NCI-H1436 (cell line): ENCODE measurements around the gene DZIP1L.

Experiments used
- DNase-seq: peaks from one replicate; lab custom pipeline; 2025; lab: John Stamatoyannopoulos, UW

DZIP1L gene

GRCh38 chr3:138032567-138032966 lies 82.8 kb downstream of the DZIP1L start:
- DNase-seq = no peak

- DNase-seq = no peak
Observed at GRCh38 chr3:138031536-138031935, 83.9 kb downstream of the DZIP1L start.

GRCh38 chr3:138030734-138031280 lies 84.6 kb downstream of the DZIP1L start:
- no peak for DNase-seq

- no peak for DNase-seq
Observed at GRCh38 chr3:138027821-138028220, 87.6 kb downstream of the DZIP1L start.

- no peak for DNase-seq
Observed at GRCh38 chr3:138025553-138025952, 89.9 kb downstream of the DZIP1L start.

GRCh38 chr3:138023754-138024153 lies 91.7 kb downstream of the DZIP1L start:
- DNase-seq = no peak

GRCh38 chr3:138019281-138020069 lies 95.9 kb downstream of the DZIP1L start:
- DNase-seq = no peak

- no peak for DNase-seq
Observed at GRCh38 chr3:138016065-138016464, 99.3 kb downstream of the DZIP1L start.

- DNase-seq = no peak
Observed at GRCh38 chr3:138012526-138012925, 102.9 kb downstream of the DZIP1L start.
